Neural progenitor cell (in vitro differentiated cells): ENCODE measurements around the gene GADL1. TPM values are rescaled to one million over a fixed set of nuclear protein-coding genes. Genes with fewer than 3 reads are reported as not detected.

Experiments
- DNase-seq: peaks from one replicate; pipeline ENCODE4 v3.0.0-alpha.2; 2016; ENCODE audit warnings: low spot score
- H2AFZ ChIP-seq: fragments of 200-600 bp; sonication (generic); replicated peaks from 2 replicates; pipeline ENCODE4 v1.6.1; 2016; ENCODE audit warnings: antibody characterized with exemption
- H3F3A ChIP-seq: fragments of 200-600 bp; sonication (generic); 2 replicates; pipeline ENCODE4 v1.6.1; 2016; ENCODE audit warnings: antibody characterized with exemption, low read depth
- H3K27ac ChIP-seq: fragments of 200-600 bp; sonication (generic); 2 replicates; pipeline ENCODE4 v1.5.1; 2016; ENCODE audit warnings: mild to moderate bottlenecking
- H3K27me3 ChIP-seq: fragments of 200-600 bp; sonication (generic); 2 replicates; pipeline ENCODE4 v1.6.1; 2016; ENCODE audit warnings: mild to moderate bottlenecking, moderate library complexity
- H3K36me3 ChIP-seq: fragments of 200-600 bp; sonication (generic); 2 replicates; pipeline ENCODE4 v1.5.1; 2016
- H3K4me1 ChIP-seq: fragments of 200-600 bp; sonication (generic); 2 replicates; pipeline ENCODE4 v1.6.1; 2016; ENCODE audit warnings: mixed run types
- H3K4me2 ChIP-seq: fragments of 200-600 bp; sonication (generic); 2 replicates; pipeline ENCODE4 v1.6.1; 2016
- H3K4me3 ChIP-seq: fragments of 200-600 bp; sonication (generic); 2 replicates; pipeline ENCODE4 v1.5.1; 2016
- H3K79me2 ChIP-seq: fragments of 200-600 bp; sonication (generic); 2 replicates; pipeline ENCODE4 v1.6.1; 2016; ENCODE audit warnings: low read depth
- H3K9ac ChIP-seq: fragments of 200-600 bp; sonication (generic); 2 replicates; pipeline ENCODE4 v1.6.1; 2016
- H3K9me3 ChIP-seq: fragments of 200-600 bp; sonication (generic); 2 replicates; pipeline ENCODE4 v1.5.1; 2016; ENCODE audit warnings: low read depth
- H4K20me1 ChIP-seq: fragments of 200-600 bp; sonication (generic); 2 replicates; pipeline ENCODE4 v1.6.1; 2016; ENCODE audit warnings: low read depth
- H3K27ac Mint-ChIP-seq: 3 replicates; pipeline ENCODE4 v1.8.0; 2021; ENCODE audit warnings: mixed read lengths
- H3K27me3 Mint-ChIP-seq: 2 replicates; pipeline ENCODE4 v1.8.0; 2022; ENCODE audit warnings: low read depth, mild to moderate bottlenecking, inconsistent platforms, moderate library complexity, mixed read lengths; ENCODE audit not compliant: insufficient read depth
- H3K36me3 Mint-ChIP-seq: 3 replicates; pipeline ENCODE4 v1.8.0; 2021; ENCODE audit warnings: mixed read lengths
- H3K4me1 Mint-ChIP-seq: 3 replicates; pipeline ENCODE4 v1.8.0; 2021; ENCODE audit warnings: mixed read lengths
- H3K4me3 Mint-ChIP-seq: 3 replicates; pipeline ENCODE4 v1.8.0; 2021; ENCODE audit warnings: mild to moderate bottlenecking, moderate library complexity, mixed read lengths
- H3K9me3 Mint-ChIP-seq: 3 replicates; pipeline ENCODE4 v1.8.0; 2020; ENCODE audit warnings: mixed read lengths
- EZH2 ChIP-seq: fragments of 200-600 bp; sonication (generic); IDR thresholded peaks from 2 replicates; pipeline ENCODE4 v1.6.1; 2017; ENCODE audit warnings: antibody characterized with exemption, mild to moderate bottlenecking, moderate library complexity
- EZH2phosphoT487 ChIP-seq: fragments of 200-600 bp; sonication (generic); IDR thresholded peaks from 2 replicates; pipeline ENCODE4 v1.6.1; 2017; ENCODE audit warnings: antibody characterized with exemption
- total RNA-seq: library from RNA; depleted of rRNA; stranded (reverse); fragments of >200 nt; gene quantifications from 2 replicates; pipeline ENCODE4 v1.2.3, GENCODE V29; 2015; ENCODE audit warnings: low replicate concordance
- TF ChIP-seq, protein P1 (sequence below): fragments of 200-600 bp; sonication (generic); IDR thresholded peaks from 2 replicates; pipeline ENCODE4 v1.5.1; 2017; ENCODE audit warnings: antibody characterized with exemption, mild to moderate bottlenecking

The GADL1 gene
- total RNA-seq, 1 donor from 2014 or later, result not detected

DNA sequence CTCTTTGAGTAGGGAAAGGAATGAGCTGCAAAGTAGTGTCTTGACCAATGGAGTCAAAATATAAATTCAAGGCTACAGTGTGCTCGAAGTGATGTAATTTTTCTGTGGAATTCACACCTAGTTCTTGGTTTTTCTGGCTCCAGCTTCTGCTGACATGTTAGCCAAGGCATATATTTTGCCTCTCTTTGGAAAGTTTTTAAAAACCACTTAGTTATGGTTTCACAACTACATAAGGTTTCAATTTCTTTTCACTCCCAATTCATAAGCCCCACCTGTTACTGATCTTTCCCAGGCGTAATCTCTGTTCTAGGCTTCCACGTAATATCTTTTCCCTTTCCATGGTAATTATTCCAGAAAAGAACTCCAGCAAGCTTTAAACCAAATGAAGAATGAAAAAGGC is 46.9 kb downstream of the GADL1 start:
- Histone ChIP-seq H2AFZ (no peak overlapping the region), H3K4me1 (no peaks in the 10 kb centered on the region), H4K20me1 (no peaks in the 10 kb centered on the region), H3K27me3 (no peaks in the 10 kb centered on the region), H3F3A (no peaks in the 10 kb centered on the region), H3K79me2 (no peaks in the 10 kb centered on the region), H3K4me2 (no peak overlapping the region), H3K4me3 (no peak overlapping the region), H3K9ac (no peak overlapping the region), H3K27ac (no peak overlapping the region), H3K9me3 (no peaks in the 10 kb centered on the region), H3K36me3 (no peaks in the 10 kb centered on the region)
- Mint-ChIP-seq H3K9me3 (no peaks in the 10 kb centered on the region), H3K36me3 (no peaks in the 10 kb centered on the region), H3K4me3 (no peak overlapping the region), H3K27ac (no peak overlapping the region), H3K27me3 (no peaks in the 10 kb centered on the region), H3K4me1 (peaks cover 12% of the 10 kb centered on the region)
- TF ChIP-seq EZH2 (no peak), EZH2phosphoT487 (no peak)
- TF ChIP-seq, protein P1, sequence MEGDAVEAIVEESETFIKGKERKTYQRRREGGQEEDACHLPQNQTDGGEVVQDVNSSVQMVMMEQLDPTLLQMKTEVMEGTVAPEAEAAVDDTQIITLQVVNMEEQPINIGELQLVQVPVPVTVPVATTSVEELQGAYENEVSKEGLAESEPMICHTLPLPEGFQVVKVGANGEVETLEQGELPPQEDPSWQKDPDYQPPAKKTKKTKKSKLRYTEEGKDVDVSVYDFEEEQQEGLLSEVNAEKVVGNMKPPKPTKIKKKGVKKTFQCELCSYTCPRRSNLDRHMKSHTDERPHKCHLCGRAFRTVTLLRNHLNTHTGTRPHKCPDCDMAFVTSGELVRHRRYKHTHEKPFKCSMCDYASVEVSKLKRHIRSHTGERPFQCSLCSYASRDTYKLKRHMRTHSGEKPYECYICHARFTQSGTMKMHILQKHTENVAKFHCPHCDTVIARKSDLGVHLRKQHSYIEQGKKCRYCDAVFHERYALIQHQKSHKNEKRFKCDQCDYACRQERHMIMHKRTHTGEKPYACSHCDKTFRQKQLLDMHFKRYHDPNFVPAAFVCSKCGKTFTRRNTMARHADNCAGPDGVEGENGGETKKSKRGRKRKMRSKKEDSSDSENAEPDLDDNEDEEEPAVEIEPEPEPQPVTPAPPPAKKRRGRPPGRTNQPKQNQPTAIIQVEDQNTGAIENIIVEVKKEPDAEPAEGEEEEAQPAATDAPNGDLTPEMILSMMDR, result no peak
- DNase-seq, result no peak

DNA sequence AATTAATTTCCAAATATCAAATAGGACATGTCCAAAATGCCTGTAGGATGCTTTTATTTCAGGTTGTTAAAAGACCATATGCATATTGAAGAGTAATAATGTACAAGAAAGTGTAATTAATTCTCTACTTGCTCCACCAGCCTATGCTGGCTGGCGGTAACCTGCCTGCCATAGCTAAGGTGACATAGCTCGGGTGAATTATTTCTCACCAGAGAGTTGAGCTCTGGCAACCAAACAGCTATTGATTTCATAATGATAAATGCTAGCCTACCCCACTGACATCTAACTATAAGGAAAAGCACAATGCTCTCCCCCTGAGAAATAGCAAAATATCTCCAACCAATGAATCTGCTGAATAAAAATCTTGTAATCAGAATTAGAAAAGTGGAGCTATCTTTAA is 48.9 kb downstream of the GADL1 start:
- Mint-ChIP-seq H3K9me3 (no peaks in the 10 kb centered on the region), H3K36me3 (no peaks in the 10 kb centered on the region), H3K4me1 (peaks cover 12% of the 10 kb centered on the region), H3K27me3 (no peaks in the 10 kb centered on the region), H3K4me3 (no peak overlapping the region), H3K27ac (no peak overlapping the region)
- Histone ChIP-seq H3K9ac (no peak overlapping the region), H3K4me2 (no peak overlapping the region), H3K27ac (no peak overlapping the region), H3K4me3 (no peak overlapping the region), H3K27me3 (no peaks in the 10 kb centered on the region), H3K79me2 (no peaks in the 10 kb centered on the region), H3K9me3 (no peaks in the 10 kb centered on the region), H3F3A (no peaks in the 10 kb centered on the region), H3K36me3 (no peaks in the 10 kb centered on the region), H2AFZ (no peak overlapping the region), H4K20me1 (no peaks in the 10 kb centered on the region), H3K4me1 (no peaks in the 10 kb centered on the region)
- TF ChIP-seq, protein P1, result no peak
- TF ChIP-seq EZH2, result no peak
- no peak for TF ChIP-seq EZH2phosphoT487
- DNase-seq, result no peak

DNA sequence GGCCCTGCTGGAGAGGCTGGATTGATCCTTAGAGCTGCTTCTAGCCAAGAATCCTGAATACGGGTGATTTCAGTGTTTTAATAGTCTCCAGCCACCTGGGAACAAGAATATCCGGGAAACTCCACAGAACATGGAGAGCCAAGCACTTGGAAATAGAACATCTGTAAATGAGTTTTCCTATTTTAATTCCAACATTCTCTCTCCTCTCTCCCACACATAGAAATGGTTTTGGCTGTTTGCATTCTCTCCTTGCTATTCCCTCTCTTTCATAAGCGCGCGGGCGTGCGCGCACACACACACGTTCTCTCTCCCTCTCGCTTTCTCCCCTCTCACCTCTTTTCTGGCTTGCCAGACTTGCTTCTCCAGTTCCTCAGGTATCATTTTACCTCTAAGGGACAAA is 50.6 kb downstream of the GADL1 start:
- no peak for DNase-seq
- no peaks in the 10 kb centered on the region for H3K4me1 ChIP-seq
- H3K27me3 ChIP-seq, result no peaks in the 10 kb centered on the region
- no peak overlapping the region for H3K4me3 ChIP-seq
- H2AFZ ChIP-seq, result no peak overlapping the region
- TF ChIP-seq, protein P1, result no peak
- no peak for TF ChIP-seq EZH2
- H3K9ac ChIP-seq, result no peak overlapping the region
- H3K36me3 Mint-ChIP-seq, result no peaks in the 10 kb centered on the region
- no peak overlapping the region for H3K27ac ChIP-seq
- H3K79me2 ChIP-seq, result no peaks in the 10 kb centered on the region
- H3K9me3 ChIP-seq, result no peaks in the 10 kb centered on the region
- no peaks in the 10 kb centered on the region for H3F3A ChIP-seq
- H3K4me2 ChIP-seq, result no peak overlapping the region
- no peak overlapping the region for H3K4me3 Mint-ChIP-seq
- H3K9me3 Mint-ChIP-seq, result no peaks in the 10 kb centered on the region
- H3K36me3 ChIP-seq, result no peaks in the 10 kb centered on the region
- no peak overlapping the region for H3K27ac Mint-ChIP-seq
- peaks cover 12% of the 10 kb centered on the region for H3K4me1 Mint-ChIP-seq
- no peaks in the 10 kb centered on the region for H3K27me3 Mint-ChIP-seq
- no peaks in the 10 kb centered on the region for H4K20me1 ChIP-seq

DNA sequence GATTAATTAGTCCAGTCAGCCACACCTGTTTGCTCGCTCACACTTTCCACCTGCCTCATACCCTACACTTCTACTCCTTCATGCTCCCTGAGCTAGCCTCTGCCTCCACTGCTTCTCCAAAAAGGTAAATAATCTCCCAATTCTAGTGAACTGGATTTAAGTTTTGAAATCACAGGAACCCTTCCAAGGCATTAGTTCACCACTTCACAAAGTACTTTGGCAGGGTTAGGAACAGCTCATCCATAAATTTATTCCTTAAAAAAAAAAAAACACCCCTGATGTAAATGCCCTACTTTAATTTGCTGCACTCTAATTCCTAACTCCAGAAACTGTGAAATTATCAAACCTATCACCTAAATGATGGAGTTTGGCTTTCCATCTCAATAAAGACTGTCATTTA is 58.3 kb downstream of the GADL1 start:
- no peak overlapping the region for H2AFZ ChIP-seq
- TF ChIP-seq, protein P1, result no peak
- TF ChIP-seq EZH2phosphoT487, result no peak
- TF ChIP-seq EZH2, result no peak
- Mint-ChIP-seq H3K27me3 (peaks cover 5% of the 10 kb centered on the region), H3K4me1 (no peaks in the 10 kb centered on the region), H3K9me3 (no peaks in the 10 kb centered on the region), H3K36me3 (no peaks in the 10 kb centered on the region), H3K4me3 (no peak overlapping the region), H3K27ac (no peak overlapping the region)
- no peak overlapping the region for H3K4me2 ChIP-seq
- no peaks in the 10 kb centered on the region for H3K9me3 ChIP-seq
- no peak overlapping the region for H3K4me3 ChIP-seq
- no peaks in the 10 kb centered on the region for H3K4me1 ChIP-seq
- no peaks in the 10 kb centered on the region for H3K36me3 ChIP-seq
- no peaks in the 10 kb centered on the region for H3K79me2 ChIP-seq
- H3K27ac ChIP-seq, result no peak overlapping the region
- H3K27me3 ChIP-seq, result no peaks in the 10 kb centered on the region
- H3F3A ChIP-seq, result no peaks in the 10 kb centered on the region
- DNase-seq, result no peak
- no peak overlapping the region for H3K9ac ChIP-seq
- no peaks in the 10 kb centered on the region for H4K20me1 ChIP-seq
